Esophagus muscularis mucosa (tissue), 4 donors: ENCODE results near the gene KHDC1L.
"Not testable (repeated sequence)": the region's sequence is repeated elsewhere in the genome, so short reads cannot be mapped to it uniquely, and the experiment has no call there.

Experiments
- EP300 ChIP-seq: sonication (generic); formaldehyde crosslinking; IDR thresholded peaks from one replicate; pipeline ENCODE4 v1.6.1; 2017; ENCODE audit warnings: antibody characterized with exemption
- POLR2A ChIP-seq: fragments of 450-650 bp; IDR thresholded peaks from one replicate; pipeline ENCODE4 v1.6.1; 2017; ENCODE audit warnings: antibody characterized with exemption, moderate library complexity, mild to moderate bottlenecking, low read depth
- POLR2AphosphoS5 ChIP-seq, 2 donors: sonication (generic); formaldehyde crosslinking; IDR thresholded peaks; one replicate each; pipeline ENCODE4 v1.6.1; 2017; ENCODE audit warnings: antibody characterized with exemption in 2 of 2
- TF ChIP-seq, protein P1 (sequence below), 3 experiments: fragments of 200-600 bp in 2 of 3; fragments of 450-650 bp in 1 of 3; sonication (generic) in 2 of 3; IDR thresholded peaks; one replicate each; pipeline ENCODE4 v1.5.1; 2017 to 2019; ENCODE audit warnings: antibody characterized with exemption in 3 of 3, mild to moderate bottlenecking in 2 of 3, moderate library complexity in 1 of 3

GRCh38 chr6:73233971-73234370, 8.7 kb upstream of the KHDC1L start:
- not testable (repeated sequence) for TF ChIP-seq POLR2A; POLR2AphosphoS5 (IDR thresholded peaks at IDR 0.05); EP300
- TF ChIP-seq, protein P1, sequence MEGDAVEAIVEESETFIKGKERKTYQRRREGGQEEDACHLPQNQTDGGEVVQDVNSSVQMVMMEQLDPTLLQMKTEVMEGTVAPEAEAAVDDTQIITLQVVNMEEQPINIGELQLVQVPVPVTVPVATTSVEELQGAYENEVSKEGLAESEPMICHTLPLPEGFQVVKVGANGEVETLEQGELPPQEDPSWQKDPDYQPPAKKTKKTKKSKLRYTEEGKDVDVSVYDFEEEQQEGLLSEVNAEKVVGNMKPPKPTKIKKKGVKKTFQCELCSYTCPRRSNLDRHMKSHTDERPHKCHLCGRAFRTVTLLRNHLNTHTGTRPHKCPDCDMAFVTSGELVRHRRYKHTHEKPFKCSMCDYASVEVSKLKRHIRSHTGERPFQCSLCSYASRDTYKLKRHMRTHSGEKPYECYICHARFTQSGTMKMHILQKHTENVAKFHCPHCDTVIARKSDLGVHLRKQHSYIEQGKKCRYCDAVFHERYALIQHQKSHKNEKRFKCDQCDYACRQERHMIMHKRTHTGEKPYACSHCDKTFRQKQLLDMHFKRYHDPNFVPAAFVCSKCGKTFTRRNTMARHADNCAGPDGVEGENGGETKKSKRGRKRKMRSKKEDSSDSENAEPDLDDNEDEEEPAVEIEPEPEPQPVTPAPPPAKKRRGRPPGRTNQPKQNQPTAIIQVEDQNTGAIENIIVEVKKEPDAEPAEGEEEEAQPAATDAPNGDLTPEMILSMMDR (IDR thresholded peaks at IDR 0.05), result not testable (repeated sequence)
